HS-27A (cell line): ENCODE measurements around the gene CCDC91.
A peak's percentile ranks its signal among the peaks of the same experiment; 100 is the strongest.
"Not testable (repeated sequence)": the region's sequence is repeated elsewhere in the genome, so short reads cannot be mapped to it uniquely, and the experiment has no call there.

Experiments
- DNase-seq: peaks from one replicate; pipeline ENCODE4 v3.0.0-alpha.2; 2012; ENCODE audit warnings: low read depth, missing footprints

Gene CCDC91

GRCh38 chr12:28459481-28459880 lies 269.2 kb downstream of the CCDC91 start:
- no peak for DNase-seq

- no peak for DNase-seq
Observed at GRCh38 chr12:28460420-28461130, 270.3 kb downstream of the CCDC91 start.

- no peak for DNase-seq
Observed at GRCh38 chr12:28463396-28463795, 273.1 kb downstream of the CCDC91 start.

GRCh38 chr12:28471762-28472161 lies 281.5 kb downstream of the CCDC91 start:
- DNase-seq, result not testable (repeated sequence)

- DNase-seq, result not testable (repeated sequence)
Observed at GRCh38 chr12:28476206-28476605, 285.9 kb downstream of the CCDC91 start.

- not testable (repeated sequence) for DNase-seq
Observed at GRCh38 chr12:28479097-28479496, 288.8 kb downstream of the CCDC91 start.

- DNase-seq, result no peak
Observed at GRCh38 chr12:28479683-28480082, 289.4 kb downstream of the CCDC91 start.

- DNase-seq, result no peak
Observed at GRCh38 chr12:28484156-28484555, 293.9 kb downstream of the CCDC91 start.

- DNase-seq, result no peak
Observed at GRCh38 chr12:28486521-28486920, 296.3 kb downstream of the CCDC91 start.

- peak; percentile 26 for DNase-seq
Observed at GRCh38 chr12:28489246-28489645, 299.0 kb downstream of the CCDC91 start.

GRCh38 chr12:28497889-28498411 lies 307.7 kb downstream of the CCDC91 start:
- DNase-seq, result peak; percentile 17

- DNase-seq, result no peak
Observed at GRCh38 chr12:28498850-28499249, 308.6 kb downstream of the CCDC91 start.

GRCh38 chr12:28500373-28501024 lies 310.2 kb downstream of the CCDC91 start:
- no peak for DNase-seq

GRCh38 chr12:28506271-28506670 lies 316.0 kb downstream of the CCDC91 start:
- DNase-seq, result no peak

GRCh38 chr12:28507033-28507432 lies 316.8 kb downstream of the CCDC91 start:
- peak; percentile 40 for DNase-seq

GRCh38 chr12:28507867-28508266 lies 317.6 kb downstream of the CCDC91 start:
- DNase-seq, result no peak

- DNase-seq, result no peak
Observed at GRCh38 chr12:28512406-28512805, 322.1 kb downstream of the CCDC91 start.

GRCh38 chr12:28512876-28513275 lies 322.6 kb downstream of the CCDC91 start:
- no peak for DNase-seq

- no peak for DNase-seq
Observed at GRCh38 chr12:28513983-28514382, 323.7 kb downstream of the CCDC91 start.

GRCh38 chr12:28517101-28517500 lies 326.8 kb downstream of the CCDC91 start:
- no peak for DNase-seq

GRCh38 chr12:28527631-28528249 lies 337.5 kb downstream of the CCDC91 start:
- no peak for DNase-seq

- peak; percentile 74 for DNase-seq
Observed at GRCh38 chr12:28535216-28535615, 345.0 kb downstream of the CCDC91 start.

- DNase-seq, result peak; percentile 66
Observed at GRCh38 chr12:28536088-28536487, 345.8 kb downstream of the CCDC91 start.
